ENCODE measurements around the gene RNF115.
A peak's percentile ranks its signal among the peaks of the same experiment; 100 is the strongest.

RNF115 gene

GRCh38 chr1:145823565-145824498 lies at the start of gene RNF115, which contains the start of gene POLR3C:
Gene RNF115 (minus strand): TSS chr1:145824095. CDS start chr1:145823873, 222 bp downstream.
Gene POLR3C (plus strand): TSS chr1:145824200. CDS start chr1:145825777, 1,577 bp downstream.
- peak within 1 kb of the TSS; percentile 98 for H3K4me3 Mint-ChIP-seq
- peak within 1 kb of the TSS; percentile 98 for H3K27ac Mint-ChIP-seq
- peaks cover 51% of the 10 kb centered on the region for H3K4me1 Mint-ChIP-seq (ENCODE audit: low read depth)
- H3K36me3 Mint-ChIP-seq (ENCODE audit: low read depth) = peaks cover 35% of the 10 kb centered on the region
- no peaks in the 10 kb centered on the region for H3K9me3 Mint-ChIP-seq
- H3K27me3 Mint-ChIP-seq = no peaks in the 10 kb centered on the region

- Mint-ChIP-seq H3K27ac (peak overlapping the region; percentile 64), H3K4me1 (ENCODE audit: low read depth) (peaks cover 19% of the 10 kb centered on the region), H3K27me3 (peaks cover 21% of the 10 kb centered on the region), H3K9me3 (no peaks in the 10 kb centered on the region), H3K4me3 (peak overlapping the region; percentile 67), H3K36me3 (ENCODE audit: low read depth) (no peaks in the 10 kb centered on the region)
Observed at GRCh38 chr1:145871994-145872924, 48.4 kb upstream of the RNF115 start.

- Mint-ChIP-seq H3K4me1 (ENCODE audit: low read depth) (peaks cover 19% of the 10 kb centered on the region), H3K4me3 (no peak overlapping the region), H3K9me3 (no peaks in the 10 kb centered on the region), H3K27me3 (peaks cover 27% of the 10 kb centered on the region), H3K27ac (no peak overlapping the region), H3K36me3 (ENCODE audit: low read depth) (no peaks in the 10 kb centered on the region)
Observed at GRCh38 chr1:145868232-145868631, 44.3 kb upstream of the RNF115 start.

GRCh38 chr1:145863282-145864018 lies 39.6 kb upstream of the RNF115 start:
- Mint-ChIP-seq H3K36me3 (ENCODE audit: low read depth) (no peaks in the 10 kb centered on the region), H3K27me3 (peaks cover 14% of the 10 kb centered on the region), H3K4me3 (no peak overlapping the region), H3K9me3 (no peaks in the 10 kb centered on the region), H3K4me1 (ENCODE audit: low read depth) (no peaks in the 10 kb centered on the region), H3K27ac (no peak overlapping the region)

GRCh38 chr1:145859491-145860023 lies 35.7 kb upstream of the RNF115 start:
- Mint-ChIP-seq H3K9me3 (no peaks in the 10 kb centered on the region), H3K27ac (peak overlapping the region; percentile 85), H3K27me3 (peaks cover 7% of the 10 kb centered on the region), H3K36me3 (ENCODE audit: low read depth) (peaks cover 14% of the 10 kb centered on the region), H3K4me1 (ENCODE audit: low read depth) (peaks cover 9% of the 10 kb centered on the region), H3K4me3 (peak overlapping the region; percentile 97)

- Mint-ChIP-seq H3K27me3 (peaks cover 5% of the 10 kb centered on the region), H3K36me3 (ENCODE audit: low read depth) (peaks cover 16% of the 10 kb centered on the region), H3K9me3 (no peaks in the 10 kb centered on the region), H3K4me1 (ENCODE audit: low read depth) (peaks cover 9% of the 10 kb centered on the region), H3K27ac (peak within 1 kb of the TSS; percentile 85), H3K4me3 (peak within 1 kb of the TSS; percentile 97)
Observed at GRCh38 chr1:145858901-145859490, 35.1 kb upstream of the RNF115 start, which contains the start of gene PIAS3. Gene PIAS3 (minus strand): TSS chr1:145859081. CDS start chr1:145858990, 91 bp downstream.

- peaks cover 16% of the 10 kb centered on the region for H3K36me3 Mint-ChIP-seq (ENCODE audit: low read depth)
- no peaks in the 10 kb centered on the region for H3K27me3 Mint-ChIP-seq
- H3K9me3 Mint-ChIP-seq = no peaks in the 10 kb centered on the region
- H3K4me1 Mint-ChIP-seq (ENCODE audit: low read depth) = peaks cover 9% of the 10 kb centered on the region
- H3K4me3 Mint-ChIP-seq = peak overlapping the region; percentile 97
- peak overlapping the region; percentile 3 for H3K27ac Mint-ChIP-seq
Observed at GRCh38 chr1:145858238-145858900, 34.5 kb upstream of the RNF115 start.

- Mint-ChIP-seq H3K36me3 (ENCODE audit: low read depth) (peaks cover 23% of the 10 kb centered on the region), H3K4me3 (no peak overlapping the region), H3K27me3 (no peaks in the 10 kb centered on the region), H3K9me3 (no peaks in the 10 kb centered on the region), H3K4me1 (ENCODE audit: low read depth) (peaks cover 9% of the 10 kb centered on the region), H3K27ac (no peak overlapping the region)
Observed at GRCh38 chr1:145857170-145857569, 33.3 kb upstream of the RNF115 start.

GRCh38 chr1:145855426-145855948 lies 31.6 kb upstream of the RNF115 start:
- H3K4me3 Mint-ChIP-seq = no peak overlapping the region
- H3K4me1 Mint-ChIP-seq (ENCODE audit: low read depth) = peaks cover 9% of the 10 kb centered on the region
- peaks cover 34% of the 10 kb centered on the region for H3K36me3 Mint-ChIP-seq (ENCODE audit: low read depth)
- H3K27ac Mint-ChIP-seq = no peak overlapping the region
- no peaks in the 10 kb centered on the region for H3K27me3 Mint-ChIP-seq
- H3K9me3 Mint-ChIP-seq = no peaks in the 10 kb centered on the region

GRCh38 chr1:145849356-145850160 lies 25.7 kb upstream of the RNF115 start:
- H3K36me3 Mint-ChIP-seq (ENCODE audit: low read depth) = peaks cover 25% of the 10 kb centered on the region
- H3K27me3 Mint-ChIP-seq = no peaks in the 10 kb centered on the region
- no peaks in the 10 kb centered on the region for H3K9me3 Mint-ChIP-seq
- no peak overlapping the region for H3K27ac Mint-ChIP-seq
- H3K4me3 Mint-ChIP-seq = no peak overlapping the region
- H3K4me1 Mint-ChIP-seq (ENCODE audit: low read depth) = peaks cover 6% of the 10 kb centered on the region

GRCh38 chr1:145847827-145848226 lies 23.9 kb upstream of the RNF115 start:
- H3K27me3 Mint-ChIP-seq = no peaks in the 10 kb centered on the region
- peaks cover 6% of the 10 kb centered on the region for H3K4me1 Mint-ChIP-seq (ENCODE audit: low read depth)
- no peaks in the 10 kb centered on the region for H3K9me3 Mint-ChIP-seq
- no peak overlapping the region for H3K4me3 Mint-ChIP-seq
- H3K36me3 Mint-ChIP-seq (ENCODE audit: low read depth) = peaks cover 22% of the 10 kb centered on the region
- no peak overlapping the region for H3K27ac Mint-ChIP-seq

- H3K4me3 Mint-ChIP-seq = no peak overlapping the region
- H3K36me3 Mint-ChIP-seq (ENCODE audit: low read depth) = peaks cover 25% of the 10 kb centered on the region
- H3K27ac Mint-ChIP-seq = peak overlapping the region; percentile 76
- no peaks in the 10 kb centered on the region for H3K9me3 Mint-ChIP-seq
- no peaks in the 10 kb centered on the region for H3K27me3 Mint-ChIP-seq
- H3K4me1 Mint-ChIP-seq (ENCODE audit: low read depth) = peaks cover 6% of the 10 kb centered on the region
Observed at GRCh38 chr1:145846201-145846612, 22.3 kb upstream of the RNF115 start.
